B cell (primary cell): ENCODE results near the gene SLC13A4. TPM values are rescaled to one million over a fixed set of nuclear protein-coding genes. Genes with fewer than 3 reads are reported as not detected.

Source experiments
- ATAC-seq: fragments of 200-7000 bp; cut with Tn5 transposase; one replicate; pipeline ENCODE4 v1.10.0; 2021; ENCODE audit warnings: low read depth, mild to moderate bottlenecking, moderate number of reproducible peaks, moderate library complexity
- CTCF ChIA-PET: fragments of 350-600 bp; sonication (Branson Sonifier 250); formaldehyde crosslinking; loops from one replicate; lab custom pipeline; 2021; ENCODE audit warnings: antibody characterized with exemption, inconsistent platforms; lab: Charles Lee
- POLR2A ChIA-PET: fragments of 350-600 bp; sonication (Branson Sonifier 250); formaldehyde crosslinking; loops from one replicate; lab custom pipeline; 2021; ENCODE audit warnings: antibody characterized with exemption; lab: Charles Lee
- DNase-seq: peaks from one replicate; pipeline ENCODE4 v3.0.0; 2013
- H2AFZ ChIP-seq: 2 replicates; pipeline ENCODE4 v1.6.1; 2012; ENCODE audit warnings: mild to moderate bottlenecking, low read depth, low read length; ENCODE audit not compliant: insufficient read depth, poor library complexity, severe bottlenecking
- H3K27ac ChIP-seq, 2 donors: 1 replicate in 1 of 2; 2 replicates in 1 of 2; pipeline ENCODE4 v1.5.1; 2012 to 2013; ENCODE audit warnings: low read length in 2 of 2, mild to moderate bottlenecking in 2 of 2, moderate library complexity in 1 of 2
- H3K27me3 ChIP-seq, 4 experiments: fragments of 200-600 bp in 1 of 4; sonication (generic) in 1 of 4; replicated peaks in 1 of 4; 1 replicate in 2 of 4; 2 replicates in 2 of 4; pipeline versions ENCODE4 v1.6.1 to v1.7.0; 2013 to 2016; ENCODE audit warnings: low read length in 3 of 4, mild to moderate bottlenecking in 2 of 4, mixed read lengths in 1 of 4, moderate library complexity in 1 of 4; ENCODE audit not compliant: insufficient read depth in 4 of 4, control insufficient read depth in 3 of 4; ENCODE audit errors: control extremely low read depth in 1 of 4
- H3K36me3 ChIP-seq, 2 experiments: replicated peaks in 1 of 2; 1 replicate in 1 of 2; 2 replicates in 1 of 2; pipeline versions ENCODE4 v1.6.1 to v1.7.1; 2013; ENCODE audit warnings: low read length in 1 of 2; ENCODE audit not compliant: insufficient read depth in 2 of 2, control insufficient read depth in 1 of 2; ENCODE audit errors: control extremely low read depth in 1 of 2, extremely low read depth in 1 of 2
- H3K4me1 ChIP-seq, 2 donors: fragments of 200-600 bp in 1 of 2; sonication (generic) in 1 of 2; 1 replicate in 1 of 2; 2 replicates in 1 of 2; pipeline versions ENCODE4 v1.5.1 to v1.6.1; 2013 to 2017; ENCODE audit warnings: low read length in 2 of 2; ENCODE audit not compliant: control insufficient read depth in 2 of 2, insufficient read depth in 2 of 2
- H3K4me2 ChIP-seq: replicated peaks from 2 replicates; pipeline ENCODE3; 2012; ENCODE audit warnings: mild to moderate bottlenecking, low read depth, low read length; ENCODE audit not compliant: poor library complexity, severe bottlenecking
- H3K4me3 ChIP-seq, 5 experiments: fragments of 200-600 bp in 1 of 5; sonication (generic) in 1 of 5; 1 replicate in 3 of 5; 2 replicates in 2 of 5; pipeline versions ENCODE4 v1.5.1 to v1.7.0; 2011 to 2016; ENCODE audit warnings: low read length in 4 of 5, mild to moderate bottlenecking in 4 of 5, low read depth in 2 of 5, control low read depth in 1 of 5, moderate library complexity in 1 of 5; ENCODE audit not compliant: insufficient read depth in 1 of 5; ENCODE audit errors: control extremely low read depth in 1 of 5, extremely low read depth in 1 of 5
- H3K79me2 ChIP-seq: fragments of 200-600 bp; sonication (generic); one replicate; pipeline ENCODE4 v1.6.0; 2016; ENCODE audit warnings: low read length; ENCODE audit not compliant: control insufficient read depth, insufficient read depth
- H3K9ac ChIP-seq: fragments of 200-600 bp; sonication (generic); 2 replicates; pipeline ENCODE4 v1.6.1; 2017; ENCODE audit warnings: mild to moderate bottlenecking, low read length, moderate library complexity
- H3K9me3 ChIP-seq, 3 donors: one replicate each; pipeline versions ENCODE4 v1.6.1 to v1.7.1; 2013; ENCODE audit warnings: low read length in 2 of 3; ENCODE audit not compliant: control insufficient read depth in 2 of 3, insufficient read depth in 1 of 3; ENCODE audit errors: control extremely low read depth in 1 of 3
- H4K20me1 ChIP-seq: 2 replicates; pipeline ENCODE4 v1.6.0; 2012; ENCODE audit warnings: mild to moderate bottlenecking, low read length; ENCODE audit not compliant: insufficient read depth, control insufficient read depth, poor library complexity, severe bottlenecking
- H3K27ac Mint-ChIP-seq: one replicate; pipeline ENCODE4 v1.8.0; 2021; ENCODE audit warnings: mixed read lengths
- H3K27me3 Mint-ChIP-seq: one replicate; pipeline ENCODE4 v1.8.0; 2021; ENCODE audit warnings: mixed read lengths
- H3K4me1 Mint-ChIP-seq: one replicate; pipeline ENCODE4 v1.8.0; 2021; ENCODE audit warnings: mixed read lengths
- H3K4me3 Mint-ChIP-seq: one replicate; pipeline ENCODE4 v1.8.0; 2021; ENCODE audit warnings: mixed read lengths
- H3K9me3 Mint-ChIP-seq: one replicate; pipeline ENCODE4 v1.8.0; 2022; ENCODE audit warnings: mixed read lengths; ENCODE audit not compliant: insufficient read depth
- CTCF ChIP-seq: fragments of 200-600 bp; IDR thresholded peaks from one replicate; pipeline ENCODE4 v1.8.0; 2022; ENCODE audit warnings: antibody characterized with exemption, mild to moderate bottlenecking
- EZH2 ChIP-seq: IDR thresholded peaks from 2 replicates; pipeline ENCODE4 v1.6.1; 2012; ENCODE audit warnings: borderline replicate concordance, low read depth, mild to moderate bottlenecking, moderate library complexity, low read length; ENCODE audit not compliant: insufficient read depth, poor library complexity, severe bottlenecking
- WGBS: methylation state at CpG from one replicate; pipeline ENCODE4 v1.1.5; 2013; ENCODE audit warnings: missing lambda C conversion rate; ENCODE audit not compliant: insufficient coverage; 5-methylcytosine and 5-hydroxymethylcytosine counted together
- intact Hi-C: fragments of 100-400 bp; cut with micrococcal nuclease; formaldehyde crosslinking; loops from one replicate; pipeline ENCODE4 v1.10.0; 2022
- polyA plus RNA-seq: library from polyadenylated mRNA; depleted of rRNA; stranded (reverse); fragments of >200 nt; gene quantifications from 2 replicates; pipeline ENCODE4 v1.2.3, GENCODE V29; 2012
- total RNA-seq, 2 donors: library from RNA; stranded (reverse); fragments of 120-200 nt in 1 of 2; gene quantifications; 1 replicate in 1 of 2; 2 replicates in 1 of 2; pipeline versions ENCODE4 v1.2.3 to v1.2.4, GENCODE V29; 2013 to 2022

Gene SLC13A4
- total and polyA plus RNA-seq, 2 donors (not counting 1 experiment from before 2014, with no cell fraction given): not detected

DNA sequence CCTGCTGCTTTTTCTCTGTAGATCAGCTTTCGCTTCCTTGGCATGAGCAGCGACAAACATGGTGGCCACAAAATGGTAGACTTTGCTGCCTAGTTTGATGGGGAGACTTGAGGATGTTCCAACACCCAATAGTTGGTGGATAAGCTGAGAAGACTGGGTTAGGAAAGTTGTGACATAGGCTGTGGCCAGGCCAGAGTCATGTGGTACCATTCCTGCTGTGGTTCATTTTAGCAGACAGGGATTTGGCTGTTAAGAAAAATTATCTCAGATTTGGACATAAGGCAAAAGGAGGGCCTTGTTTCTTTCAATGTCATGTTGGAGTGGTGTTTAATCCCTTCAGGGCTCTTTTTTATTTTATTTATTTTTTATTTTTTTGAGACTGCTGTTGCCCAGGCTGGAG is 47.2 kb upstream of the SLC13A4 start:
- intact Hi-C loops: no loop called here
- no peak for TF ChIP-seq CTCF
- TF ChIP-seq EZH2: no peak
- Histone ChIP-seq H4K20me1 (no peaks in the 10 kb centered on the region), H3K9ac (no peak overlapping the region), H3K36me3 (no peaks in the 10 kb centered on the region), H3K4me3 (no peak overlapping the region), H3K4me2 (no peak overlapping the region), H3K4me1 (no peaks in the 10 kb centered on the region), H2AFZ (no peak overlapping the region), H3K79me2 (no peaks in the 10 kb centered on the region), H3K27me3 (peaks cover 0 to 3% (median 0%) of the 10 kb centered on the region in 4 experiments), H3K9me3 (no peaks in the 10 kb centered on the region), H3K27ac (no peak overlapping the region)
- peaks cover 2% of the 10 kb centered on the region for H3K9me3 Mint-ChIP-seq
- H3K27me3 Mint-ChIP-seq: peaks cover 10% of the 10 kb centered on the region
- H3K27ac Mint-ChIP-seq: no peak overlapping the region
- ChIA-PET CTCF (no interaction called here), POLR2A (no interaction called here)
- H3K4me3 Mint-ChIP-seq: no peak overlapping the region
- H3K4me1 Mint-ChIP-seq: no peaks in the 10 kb centered on the region
- DNase-seq (no peak), ATAC-seq (no peak)
- 100% methylated on average over 2 of the region's 2 CpGs for WGBS

DNA sequence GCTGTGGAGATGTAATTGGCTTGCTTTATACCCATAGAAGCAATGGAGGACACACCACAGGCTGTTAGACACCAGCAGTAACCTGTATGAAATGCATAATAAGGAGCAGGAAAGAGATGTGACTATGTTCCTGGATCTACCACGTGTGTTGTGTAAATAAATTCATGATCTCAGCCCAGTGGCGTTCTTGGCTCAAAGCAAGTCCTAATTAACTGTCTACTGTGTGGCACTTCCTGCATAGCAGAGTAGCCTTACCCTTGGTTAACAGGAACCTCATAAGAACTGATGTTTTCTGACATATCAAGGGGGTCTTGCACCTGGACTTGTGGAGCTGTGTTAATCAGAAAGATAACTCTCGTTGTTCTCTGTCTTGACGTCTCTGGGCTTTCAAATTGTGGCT is 46.3 kb upstream of the SLC13A4 start:
- Mint-ChIP-seq H3K4me3 (no peak overlapping the region), H3K4me1 (no peaks in the 10 kb centered on the region), H3K27me3 (peaks cover 15% of the 10 kb centered on the region), H3K27ac (no peak overlapping the region), H3K9me3 (peaks cover 2% of the 10 kb centered on the region)
- WGBS: 76% methylated on average over 4 of the region's 4 CpGs
- ChIA-PET CTCF (no interaction called here), POLR2A (no interaction called here)
- H4K20me1 ChIP-seq: no peaks in the 10 kb centered on the region
- DNase-seq: no peak
- H3K27ac ChIP-seq: no peak overlapping the region
- H2AFZ ChIP-seq: no peak overlapping the region
- no peak overlapping the region for H3K4me2 ChIP-seq
- no peaks in the 10 kb centered on the region for H3K79me2 ChIP-seq
- no peak overlapping the region for H3K4me3 ChIP-seq
- no peaks in the 10 kb centered on the region for H3K36me3 ChIP-seq
- no peak for TF ChIP-seq CTCF
- no peak for TF ChIP-seq EZH2
- H3K9ac ChIP-seq: no peak overlapping the region
- H3K27me3 ChIP-seq: peaks cover 0 to 3% (median 0%) of the 10 kb centered on the region in 4 experiments
- no peak for ATAC-seq
- no peaks in the 10 kb centered on the region for H3K4me1 ChIP-seq
- no peaks in the 10 kb centered on the region for H3K9me3 ChIP-seq
- intact Hi-C loops: no loop called here
